Measurements from ENCODE around the gene CLCN6. TPM values are rescaled to one million over a fixed set of nuclear protein-coding genes. Genes with fewer than 3 reads are reported as not detected.

Gene CLCN6
- polyA plus RNA-seq, 1 experiment: 9.0 TPM

DNA sequence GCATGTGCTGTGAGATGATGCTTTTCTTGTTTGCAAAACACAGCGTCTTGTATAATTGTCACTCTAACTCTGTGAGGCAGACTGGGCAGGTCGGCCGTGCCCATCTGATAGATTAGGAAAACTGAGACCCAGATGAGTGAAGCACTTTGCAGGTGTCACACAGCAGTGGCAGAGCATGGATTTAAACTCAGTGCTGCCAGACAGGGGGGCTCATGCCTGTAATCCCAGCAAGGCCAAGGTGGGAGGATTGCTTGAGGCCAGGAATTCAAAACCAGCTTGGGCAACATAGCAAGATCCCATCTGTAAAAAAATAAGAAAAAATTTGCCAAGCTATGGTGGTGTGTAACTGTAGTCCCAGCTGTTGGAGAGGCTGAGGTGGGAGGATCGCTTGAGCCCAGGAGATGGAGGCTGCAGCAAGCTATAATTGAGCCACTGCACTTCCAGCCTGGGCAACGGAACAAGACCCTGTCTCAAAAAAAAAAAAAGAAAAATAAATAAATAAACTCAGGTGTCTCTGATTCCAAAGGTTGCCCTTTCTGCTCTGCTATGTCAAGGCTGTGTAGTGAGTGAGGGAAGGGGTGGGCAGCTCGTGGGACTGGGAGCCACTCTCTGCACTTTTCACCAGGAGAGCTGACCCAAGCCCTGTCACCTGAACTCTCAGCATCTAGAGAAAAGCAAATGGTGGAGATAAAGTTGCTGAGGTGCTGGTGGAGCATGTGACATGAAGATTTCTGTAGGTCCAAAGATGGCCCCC, 85.6 kb downstream of the CLCN6 start:
- TF ChIP-seq, protein P1, sequence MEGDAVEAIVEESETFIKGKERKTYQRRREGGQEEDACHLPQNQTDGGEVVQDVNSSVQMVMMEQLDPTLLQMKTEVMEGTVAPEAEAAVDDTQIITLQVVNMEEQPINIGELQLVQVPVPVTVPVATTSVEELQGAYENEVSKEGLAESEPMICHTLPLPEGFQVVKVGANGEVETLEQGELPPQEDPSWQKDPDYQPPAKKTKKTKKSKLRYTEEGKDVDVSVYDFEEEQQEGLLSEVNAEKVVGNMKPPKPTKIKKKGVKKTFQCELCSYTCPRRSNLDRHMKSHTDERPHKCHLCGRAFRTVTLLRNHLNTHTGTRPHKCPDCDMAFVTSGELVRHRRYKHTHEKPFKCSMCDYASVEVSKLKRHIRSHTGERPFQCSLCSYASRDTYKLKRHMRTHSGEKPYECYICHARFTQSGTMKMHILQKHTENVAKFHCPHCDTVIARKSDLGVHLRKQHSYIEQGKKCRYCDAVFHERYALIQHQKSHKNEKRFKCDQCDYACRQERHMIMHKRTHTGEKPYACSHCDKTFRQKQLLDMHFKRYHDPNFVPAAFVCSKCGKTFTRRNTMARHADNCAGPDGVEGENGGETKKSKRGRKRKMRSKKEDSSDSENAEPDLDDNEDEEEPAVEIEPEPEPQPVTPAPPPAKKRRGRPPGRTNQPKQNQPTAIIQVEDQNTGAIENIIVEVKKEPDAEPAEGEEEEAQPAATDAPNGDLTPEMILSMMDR (IDR thresholded peaks at IDR 0.05; ENCODE audit: low read depth, low read length): no peak
- Histone ChIP-seq H3K27me3 (ENCODE audit: control insufficient read depth, insufficient read depth, low read length) (peaks cover 31% of the 10 kb centered on the region), H3K27ac (ENCODE audit: low read depth, low read length) (no peak overlapping the region), H3K9me3 (ENCODE audit: control insufficient read depth, insufficient read depth, low read length) (no peaks in the 10 kb centered on the region; the same call in 1 of the 2 replicates), H3K4me3 (ENCODE audit: low read depth, low read length) (no peak overlapping the region)
- CTCF ChIA-PET: interaction anchor here (1.1 to 3.3 kb wide), 3 partner anchors 9 to 53 kb away, joined by 3 to 19 read pairs (median 3); no protein-coding TSS in a partner anchor
- POLR2A ChIA-PET: interaction anchor here (0.7 kb wide), 1 partner anchor 14 kb away, joined by 3 read pairs; no protein-coding TSS in a partner anchor
- no peak for DNase-seq (ENCODE audit: low read depth, low spot score)

Small RNA genes lying within 50 kb of the gene (small RNA-seq; reads per million reads assigned to genes)
- gene RF02156 (ENCODE audit: insufficient read length, low read depth) (not detected), gene RF02157 (ENCODE audit: insufficient read length, low read depth) (not detected), gene RF02158 (ENCODE audit: insufficient read length, low read depth) (not detected)

Other genes starting within 250 kb of the CLCN6 start
- 1.3 and 1.5 TPM in 2 replicates for gene FBXO2, start 151.8 kb upstream of the CLCN6 start, polyA plus RNA-seq (2011; rRNA removed)
- gene FBXO44, start 151.3 kb upstream of the CLCN6 start, polyA plus RNA-seq (2011; rRNA removed): 12.3 and 14.8 TPM in 2 replicates
- gene FBXO6, start 142.0 kb upstream of the CLCN6 start, polyA plus RNA-seq (2011; rRNA removed): 6.9 and 8.0 TPM in 2 replicates
- 34.9 and 41.7 TPM in 2 replicates for gene MAD2L2, start 125.0 kb upstream of the CLCN6 start, polyA plus RNA-seq (2011; rRNA removed)
- gene DRAXIN, start 114.5 kb upstream of the CLCN6 start, polyA plus RNA-seq (2011; rRNA removed): 0.04 and 0.05 TPM in 2 replicates
- gene AGTRAP, start 70.1 kb upstream of the CLCN6 start, polyA plus RNA-seq (2011; rRNA removed): 26.8 and 39.0 TPM in 2 replicates
- 0.11 and 0.32 TPM in 2 replicates for gene C1orf167, start 44.0 kb upstream of the CLCN6 start, polyA plus RNA-seq (2011; rRNA removed)
- gene MTHFR, start 227 bp upstream of the CLCN6 start, polyA plus RNA-seq (2011; rRNA removed): 7.7 and 8.8 TPM in 2 replicates
- not detected in 2 replicates for gene NPPA, start 41.6 kb downstream of the CLCN6 start, polyA plus RNA-seq (2011; rRNA removed)
- gene NPPB, start 52.8 kb downstream of the CLCN6 start, polyA plus RNA-seq (2011; rRNA removed): not detected in 2 replicates
- 35.8 and 45.5 TPM in 2 replicates for gene KIAA2013, start 120.2 kb downstream of the CLCN6 start, polyA plus RNA-seq (2011; rRNA removed)
- 314 and 427 TPM in 2 replicates for gene PLOD1, start 128.5 kb downstream of the CLCN6 start, polyA plus RNA-seq (2011; rRNA removed)
- 43.9 and 53.9 TPM in 2 replicates for gene MFN2, start 174.3 kb downstream of the CLCN6 start, polyA plus RNA-seq (2011; rRNA removed)
- 9.0 and 10.2 TPM in 2 replicates for gene MIIP, start 213.3 kb downstream of the CLCN6 start, polyA plus RNA-seq (2011; rRNA removed)